GM21786 (cell line): Measurements from ENCODE around the gene RPL37A.

Experiments
- ATAC-seq: cut with Tn5 transposase; IDR thresholded peaks from one replicate; pipeline ENCODE4 v1.9.1; 2021; ENCODE audit not compliant: unreplicated experiment

The RPL37A gene

DNA sequence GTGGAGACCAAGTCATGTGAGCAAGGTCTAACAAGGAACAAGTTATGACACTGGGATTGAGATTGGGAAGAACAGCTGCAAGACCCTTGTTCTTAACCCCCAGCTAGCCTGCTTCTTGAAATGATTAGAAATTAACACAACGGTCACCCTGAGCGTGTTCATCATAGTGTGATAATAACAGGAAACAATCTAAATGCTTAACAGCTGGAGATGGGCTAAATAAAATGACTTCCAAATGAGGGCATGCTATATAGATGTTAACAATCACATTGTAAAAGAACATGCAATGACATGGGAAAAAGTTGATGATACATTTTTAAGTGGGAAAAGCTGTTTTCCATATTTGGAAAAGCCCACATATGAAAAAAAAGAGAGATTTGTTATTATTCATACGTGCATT lies 47.6 kb downstream of the RPL37A start:
- ATAC-seq, result no peak

DNA sequence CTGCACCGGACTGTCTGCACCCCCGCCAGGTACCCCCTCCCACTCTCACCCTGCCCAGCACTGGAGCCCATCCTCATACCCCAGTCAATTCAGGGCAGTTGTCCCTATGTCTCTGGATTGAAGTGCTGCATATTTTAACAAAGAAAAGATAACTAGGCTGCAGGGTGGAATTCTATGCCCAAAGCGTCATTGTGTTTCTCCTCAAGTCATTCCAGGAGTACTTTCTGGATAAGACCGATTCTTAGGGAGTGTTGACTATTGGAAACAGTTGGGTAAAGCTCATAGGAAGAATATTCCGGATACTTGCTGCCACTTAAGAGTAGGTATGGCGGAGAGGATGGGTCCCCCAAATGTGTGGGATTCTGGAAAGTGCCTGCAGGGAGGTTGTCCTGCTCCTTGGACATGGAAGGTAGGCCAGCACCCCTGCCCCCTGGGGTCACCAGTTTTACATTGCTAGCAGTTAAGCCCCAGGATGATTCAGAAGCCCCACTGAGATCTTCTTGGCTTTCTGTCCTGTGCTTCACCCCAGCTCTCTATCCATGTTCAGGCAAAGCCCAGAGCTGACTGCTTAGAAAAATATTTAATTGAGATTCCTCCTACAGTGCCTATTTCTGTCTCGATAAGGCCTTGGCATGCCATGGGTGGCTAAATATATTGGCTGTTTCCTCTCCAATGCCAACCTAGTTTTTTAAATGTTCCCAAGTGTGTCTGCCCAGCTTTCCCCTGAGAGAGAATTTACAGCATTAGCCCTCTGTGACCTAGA lies 48.2 kb downstream of the RPL37A start:
- no peak for ATAC-seq

DNA sequence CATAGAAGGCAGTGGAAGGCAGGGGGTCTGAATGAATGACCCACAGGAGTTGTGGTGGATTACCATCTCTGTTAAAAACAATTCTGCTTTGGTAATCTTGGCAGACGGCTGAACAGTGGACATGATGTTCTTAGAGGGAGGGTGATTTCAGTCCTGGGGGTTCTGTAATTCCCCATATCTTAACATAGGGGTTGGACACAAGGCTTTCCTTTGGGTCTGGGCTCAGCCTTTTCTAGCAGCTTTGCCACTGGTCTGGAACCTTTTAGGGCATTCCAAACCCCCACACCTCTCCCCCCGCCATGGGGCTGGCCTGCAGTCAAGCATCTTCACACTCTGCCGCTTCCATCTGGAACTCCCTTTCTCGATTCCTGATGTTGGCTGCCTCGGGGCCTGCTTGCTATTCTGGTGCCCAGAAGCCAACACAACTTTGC lies 50.3 kb downstream of the RPL37A start:
- no peak for ATAC-seq

DNA sequence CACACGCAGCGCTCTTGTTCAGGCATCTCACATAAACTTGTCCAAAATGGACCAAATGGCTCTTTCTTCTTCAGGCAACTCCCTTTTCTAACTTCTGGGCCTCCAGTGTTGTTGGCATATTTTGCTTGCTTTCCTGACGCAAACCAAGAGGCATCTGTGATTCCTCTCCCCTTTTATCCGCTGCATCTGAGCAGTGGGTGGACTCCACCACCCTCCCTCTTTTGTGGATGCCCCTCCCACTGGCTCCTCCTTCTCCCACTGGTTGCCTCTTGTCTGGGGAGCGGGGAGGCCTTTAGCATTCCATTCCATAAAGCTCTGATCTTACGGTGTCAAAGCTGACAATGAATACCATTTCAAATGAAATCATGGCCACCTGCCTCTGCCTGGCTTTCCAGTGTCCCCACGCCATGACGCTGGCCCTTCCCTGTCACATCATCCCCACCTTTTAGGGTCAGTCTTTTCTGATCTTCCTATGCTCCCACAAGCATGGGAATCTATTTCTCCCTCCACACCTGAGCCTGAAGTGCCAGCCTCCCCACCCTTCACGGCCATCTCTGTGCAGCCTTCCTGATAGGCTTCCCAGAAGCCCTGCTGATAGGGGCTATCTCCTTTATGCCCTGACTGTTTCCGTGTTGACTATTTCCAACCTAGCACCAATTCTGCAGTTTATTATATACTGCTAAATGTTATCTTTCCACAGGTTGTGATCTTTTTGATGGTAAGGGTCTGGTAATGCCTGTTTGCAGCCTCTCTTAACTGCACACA lies 51.5 kb downstream of the RPL37A start:
- no peak for ATAC-seq

DNA sequence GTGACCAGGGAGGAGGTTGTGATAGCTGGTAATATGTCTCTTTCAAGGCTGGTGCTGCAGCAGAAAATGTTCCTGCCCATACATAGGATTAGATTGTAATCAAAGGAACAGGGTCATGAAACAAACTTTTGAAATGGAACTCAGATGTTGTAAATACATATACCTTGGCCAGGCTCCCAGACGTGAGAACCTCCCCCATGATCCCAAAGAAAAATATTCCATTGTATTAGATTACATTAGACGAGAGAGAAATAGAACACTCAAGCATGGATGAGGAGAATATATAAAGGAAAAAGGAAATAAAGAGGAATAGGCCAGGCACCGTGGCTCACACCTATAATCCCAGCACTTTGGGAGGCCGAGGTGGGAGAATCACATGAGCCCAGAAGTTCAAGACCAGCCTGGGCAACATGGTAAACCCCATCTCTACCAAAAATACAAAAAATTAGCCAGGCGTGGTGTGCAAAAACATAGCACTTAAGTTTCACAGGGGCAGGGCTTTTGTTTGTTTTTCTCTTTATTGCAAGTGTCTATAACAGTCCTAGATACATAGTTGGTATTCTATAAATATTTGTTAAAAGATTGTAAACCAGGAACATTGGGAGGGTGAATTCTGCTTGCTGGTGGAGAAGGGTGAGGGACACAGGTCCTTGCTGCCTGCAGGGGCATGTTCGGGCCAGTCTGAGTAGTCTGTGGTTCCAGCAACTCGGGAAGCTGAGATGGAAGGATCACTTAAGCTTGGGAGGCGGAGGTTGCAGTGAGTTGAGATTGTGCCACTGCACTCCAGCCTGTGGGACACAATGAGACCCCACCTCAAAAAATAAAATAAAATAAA lies 52.8 kb downstream of the RPL37A start:
- no peak for ATAC-seq

DNA sequence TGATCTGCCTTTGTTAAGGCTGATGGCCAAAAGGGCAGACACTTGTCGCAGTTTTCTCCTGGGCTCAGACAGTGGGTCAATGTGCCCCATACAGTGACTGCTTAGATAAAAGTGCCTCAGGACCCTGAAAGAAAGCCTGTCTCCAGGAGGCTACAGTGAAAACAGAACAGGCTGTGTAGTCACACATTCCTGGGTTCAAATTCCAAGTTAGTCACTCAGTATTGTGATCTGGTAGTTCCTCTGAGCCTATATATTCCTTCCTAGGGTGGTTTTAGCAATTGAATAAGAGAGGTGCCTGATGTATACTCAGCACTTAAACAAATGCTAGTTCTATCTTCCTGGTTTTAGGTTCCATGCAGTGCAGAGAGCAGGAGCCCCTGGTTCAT lies 54.4 kb downstream of the RPL37A start:
- ATAC-seq, result no peak
